HepG2 (cell line): ENCODE results near the gene CELF6. TPM values are rescaled to one million over a fixed set of nuclear protein-coding genes. Genes with fewer than 3 reads are reported as not detected.
A peak's percentile ranks its signal among the peaks of the same experiment; 100 is the strongest.

Experiments
- ASH2L ChIP-seq: fragments of 300-600, 200-600 bp; sonication (generic); IDR thresholded peaks from 2 replicates; pipeline ENCODE4 v1.7.0; 2017; ENCODE audit warnings: low read depth, mild to moderate bottlenecking, moderate library complexity, mixed read lengths, low read length; ENCODE audit not compliant: insufficient read length
- BRD4 ChIP-seq: sonication (generic); formaldehyde crosslinking; IDR thresholded peaks from 2 replicates; pipeline ENCODE4 v1.4.0; 2020; ENCODE audit warnings: missing genetic modification reagents
- CBFB ChIP-seq: sonication (generic); formaldehyde crosslinking; IDR thresholded peaks from 2 replicates; pipeline ENCODE4 v1.4.0; 2020; ENCODE audit warnings: missing genetic modification reagents
- FOSL1 ChIP-seq: sonication (generic); formaldehyde crosslinking; IDR thresholded peaks from 2 replicates; pipeline ENCODE4 v1.9.0; 2021; ENCODE audit warnings: missing genetic modification reagents, borderline replicate concordance
- HMGA1 ChIP-seq: sonication (generic); formaldehyde crosslinking; conservative IDR thresholded peaks from 2 replicates; pipeline ENCODE4 v1.4.0; 2020; ENCODE audit warnings: missing genetic modification reagents
- KAT2B ChIP-seq: fragments of 150-350 bp; IDR thresholded peaks from 2 replicates; pipeline ENCODE4 v1.6.1; 2014; ENCODE audit warnings: low read depth, low read length, borderline replicate concordance
- POGZ ChIP-seq: sonication (generic); formaldehyde crosslinking; IDR thresholded peaks from 2 replicates; pipeline ENCODE4 v1.4.0; 2020; ENCODE audit warnings: mild to moderate bottlenecking, missing genetic modification reagents
- SATB2 ChIP-seq: sonication (generic); formaldehyde crosslinking; IDR thresholded peaks from 2 replicates; pipeline ENCODE4 v1.5.0; 2020; ENCODE audit warnings: missing genetic modification reagents
- STAG1 ChIP-seq: sonication (generic); formaldehyde crosslinking; IDR thresholded peaks from 2 replicates; pipeline ENCODE4 v1.4.0; 2020; ENCODE audit warnings: missing genetic modification reagents
- ZBTB3 ChIP-seq: sonication (generic); formaldehyde crosslinking; IDR thresholded peaks from 2 replicates; pipeline ENCODE4 v1.4.0; 2020; ENCODE audit warnings: low read depth, mild to moderate bottlenecking, moderate library complexity, missing genetic modification reagents, borderline replicate concordance
- ZFX ChIP-seq: sonication (generic); formaldehyde crosslinking; IDR thresholded peaks from 2 replicates; pipeline ENCODE4 v1.4.0; 2020; ENCODE audit warnings: mild to moderate bottlenecking, low read depth, missing genetic modification reagents, moderate library complexity
- ZKSCAN1 ChIP-seq: fragments of 150-350 bp; IDR thresholded peaks from 2 replicates; pipeline ENCODE4 v1.6.1; 2014; ENCODE audit warnings: low read length
- ZKSCAN5 ChIP-seq: sonication (generic); formaldehyde crosslinking; IDR thresholded peaks from 2 replicates; pipeline ENCODE4 v1.5.1; 2020; ENCODE audit warnings: mild to moderate bottlenecking, missing genetic modification reagents
- ZNF207 ChIP-seq: fragments of 450-650 bp; IDR thresholded peaks from 2 replicates; pipeline ENCODE4 v1.6.1; 2016; ENCODE audit warnings: antibody characterized with exemption, borderline replicate concordance
- ZNF225 ChIP-seq: sonication (generic); formaldehyde crosslinking; IDR thresholded peaks from 2 replicates; pipeline ENCODE4 v1.4.0; 2020; ENCODE audit warnings: mild to moderate bottlenecking, missing genetic modification reagents
- ZNF331 ChIP-seq: sonication (generic); formaldehyde crosslinking; IDR thresholded peaks from 2 replicates; pipeline ENCODE4 v1.4.0; 2020; ENCODE audit warnings: missing genetic modification reagents
- ZNF34 ChIP-seq: sonication (generic); formaldehyde crosslinking; IDR thresholded peaks from 2 replicates; pipeline ENCODE4 v1.4.0; 2020; ENCODE audit warnings: mild to moderate bottlenecking, missing genetic modification reagents, borderline replicate concordance
- ZNF431 ChIP-seq: sonication (generic); formaldehyde crosslinking; IDR thresholded peaks from 2 replicates; pipeline ENCODE4 v1.9.0; 2022; ENCODE audit warnings: missing genetic modification reagents, low read depth, mild to moderate bottlenecking, borderline replicate concordance
- polyA plus RNA-seq, 8 experiments: library from polyadenylated mRNA; depleted of rRNA in 3 of 8; stranded (reverse) in 7 of 8; unstranded in 1 of 8; fragments of >200 nt; fragmentation: Illumina TruSeq in 4 of 8; extraction: Trizol in 4 of 8; gene quantifications; 2 replicates each; pipeline versions ENCODE4 v1.2.1 to v1.2.3, GENCODE V29; 2011 to 2016; ENCODE audit warnings: low read depth in 4 of 8, missing spikeins in 1 of 8, mixed read lengths in 1 of 8; ENCODE audit not compliant: insufficient read depth in 1 of 8
- total RNA-seq, 5 experiments: library from RNA; depleted of rRNA; stranded (reverse); fragments of >200 nt; fragmentation: Illumina TruSeq; extraction: Trizol; gene quantifications; 2 replicates each; pipeline ENCODE4 v1.2.3, GENCODE V29; 2016; ENCODE audit warnings: low read depth in 1 of 5
- TF ChIP-seq, protein P1 (sequence below): IDR thresholded peaks from 2 replicates; pipeline ENCODE4 v1.6.1; 2012; ENCODE audit warnings: low read depth, low read length, improper control_type of control experiment
- TF ChIP-seq, protein P2 (sequence below): sonication (generic); formaldehyde crosslinking; IDR thresholded peaks from 2 replicates; pipeline ENCODE4 v1.4.0; 2020; ENCODE audit warnings: missing genetic modification reagents, mild to moderate bottlenecking, borderline replicate concordance
- TF ChIP-seq, protein P3 (sequence below): sonication (generic); formaldehyde crosslinking; IDR thresholded peaks from 2 replicates; pipeline ENCODE4 v1.5.0; 2020; ENCODE audit warnings: mild to moderate bottlenecking, missing genetic modification reagents

CELF6 gene
- total and polyA plus RNA-seq, 2 of the 13 experiments (the other 11 are each of a cell fraction or from before 2014, with no cell fraction given): 0.49 to 0.94 TPM

DNA sequence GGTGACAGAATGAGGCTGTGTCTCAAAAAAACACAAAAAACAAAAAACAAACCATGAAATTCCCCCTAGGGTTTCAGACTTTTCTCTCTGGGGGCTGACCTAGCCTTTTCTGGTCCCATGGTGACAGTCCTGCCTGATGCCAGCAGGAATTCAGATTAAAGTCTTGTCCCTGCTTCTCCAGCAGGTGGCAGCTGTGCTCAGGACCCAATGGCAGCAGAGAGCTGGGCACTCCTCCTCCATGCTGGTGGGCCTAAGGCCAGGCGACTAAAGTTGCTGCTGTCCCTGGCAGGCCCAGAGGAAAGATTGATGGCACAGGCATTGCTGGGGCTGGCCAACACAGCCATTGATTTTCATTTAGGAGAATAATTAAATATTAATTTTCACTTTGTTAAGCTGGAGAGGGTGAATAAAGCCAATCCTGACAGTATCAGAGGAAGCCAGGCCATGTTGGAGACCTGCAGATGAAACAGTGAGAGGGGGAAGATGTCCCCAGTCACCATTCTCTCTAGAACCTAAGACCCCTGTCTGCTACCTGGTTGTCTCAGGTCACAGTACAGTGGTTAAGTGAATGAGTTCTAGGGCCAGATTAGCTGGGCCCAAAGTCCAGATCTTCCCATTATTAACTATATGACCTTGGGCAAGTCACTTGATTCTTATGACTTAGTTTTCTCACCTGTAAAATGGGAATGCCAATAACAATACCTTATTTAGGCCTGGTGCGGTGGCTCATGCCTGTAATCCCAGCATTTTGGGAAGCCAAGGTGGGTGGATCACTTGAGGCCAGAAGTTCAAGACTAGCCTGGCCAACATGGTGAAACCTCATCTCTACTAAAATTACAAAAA lies 7.1 kb downstream of the CELF6 start (continued):
- TF ChIP-seq, protein P1, sequence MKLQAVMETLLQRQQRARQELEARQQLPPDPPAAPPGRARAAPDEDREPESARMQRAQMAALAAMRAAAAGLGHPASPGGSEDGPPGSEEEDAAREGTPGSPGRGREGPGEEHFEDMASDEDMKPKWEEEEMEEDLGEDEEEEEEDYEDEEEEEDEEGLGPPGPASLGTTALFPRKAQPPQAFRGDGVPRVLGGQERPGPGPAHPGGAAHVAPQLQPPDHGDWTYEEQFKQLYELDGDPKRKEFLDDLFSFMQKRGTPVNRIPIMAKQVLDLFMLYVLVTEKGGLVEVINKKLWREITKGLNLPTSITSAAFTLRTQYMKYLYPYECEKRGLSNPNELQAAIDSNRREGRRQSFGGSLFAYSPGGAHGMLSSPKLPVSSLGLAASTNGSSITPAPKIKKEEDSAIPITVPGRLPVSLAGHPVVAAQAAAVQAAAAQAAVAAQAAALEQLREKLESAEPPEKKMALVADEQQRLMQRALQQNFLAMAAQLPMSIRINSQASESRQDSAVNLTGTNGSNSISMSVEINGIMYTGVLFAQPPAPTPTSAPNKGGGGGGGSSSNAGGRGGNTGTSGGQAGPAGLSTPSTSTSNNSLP: peak; percentile 16; the same call in 1 of the 2 replicates
- TF ChIP-seq ZNF331 (CRISPR knock-in tag) (no peak), ZNF207 (no peak), ZKSCAN1 (no peak), ZNF34 (no peak), ZFX (peak; percentile 34; the same call in 1 of the 2 replicates), POGZ (CRISPR knock-in tag) (0 out of 2 replicates have a peak, but pooled peaks have one; percentile 13), ZBTB3 (CRISPR knock-in tag) (no peak), SATB2 (CRISPR knock-in tag) (no peak), STAG1 (peak; percentile 82), FOSL1 (CRISPR knock-in tag) (no peak), ZNF225 (CRISPR knock-in tag) (no peak), ASH2L (no peak), HMGA1 (CRISPR knock-in tag) (no peak), ZKSCAN5 (CRISPR knock-in tag) (no peak), BRD4 (CRISPR knock-in tag) (no peak), KAT2B (no peak), CBFB (no peak), ZNF431 (no peak)
- TF ChIP-seq, protein P2, sequence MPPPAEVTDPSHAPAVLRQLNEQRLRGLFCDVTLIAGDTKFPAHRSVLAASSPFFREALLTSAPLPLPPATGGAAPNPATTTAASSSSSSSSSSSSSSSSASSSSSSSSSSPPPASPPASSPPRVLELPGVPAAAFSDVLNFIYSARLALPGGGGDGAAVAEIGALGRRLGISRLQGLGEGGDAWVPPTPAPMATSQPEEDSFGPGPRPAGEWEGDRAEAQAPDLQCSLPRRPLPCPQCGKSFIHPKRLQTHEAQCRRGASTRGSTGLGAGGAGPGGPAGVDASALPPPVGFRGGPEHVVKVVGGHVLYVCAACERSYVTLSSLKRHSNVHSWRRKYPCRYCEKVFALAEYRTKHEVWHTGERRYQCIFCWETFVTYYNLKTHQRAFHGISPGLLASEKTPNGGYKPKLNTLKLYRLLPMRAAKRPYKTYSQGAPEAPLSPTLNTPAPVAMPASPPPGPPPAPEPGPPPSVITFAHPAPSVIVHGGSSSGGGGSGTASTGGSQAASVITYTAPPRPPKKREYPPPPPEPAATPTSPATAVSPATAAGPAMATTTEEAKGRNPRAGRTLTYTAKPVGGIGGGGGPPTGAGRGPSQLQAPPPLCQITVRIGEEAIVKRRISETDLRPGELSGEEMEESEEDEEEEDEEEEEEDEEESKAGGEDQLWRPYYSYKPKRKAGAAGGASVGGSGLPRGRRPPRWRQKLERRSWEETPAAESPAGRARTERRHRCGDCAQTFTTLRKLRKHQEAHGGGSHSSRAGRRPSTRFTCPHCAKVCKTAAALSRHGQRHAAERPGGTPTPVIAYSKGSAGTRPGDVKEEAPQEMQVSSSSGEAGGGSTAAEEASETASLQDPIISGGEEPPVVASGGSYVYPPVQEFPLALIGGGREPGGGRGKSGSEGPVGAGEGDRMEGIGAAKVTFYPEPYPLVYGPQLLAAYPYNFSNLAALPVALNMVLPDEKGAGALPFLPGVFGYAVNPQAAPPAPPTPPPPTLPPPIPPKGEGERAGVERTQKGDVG: no peak
- TF ChIP-seq, protein P3, sequence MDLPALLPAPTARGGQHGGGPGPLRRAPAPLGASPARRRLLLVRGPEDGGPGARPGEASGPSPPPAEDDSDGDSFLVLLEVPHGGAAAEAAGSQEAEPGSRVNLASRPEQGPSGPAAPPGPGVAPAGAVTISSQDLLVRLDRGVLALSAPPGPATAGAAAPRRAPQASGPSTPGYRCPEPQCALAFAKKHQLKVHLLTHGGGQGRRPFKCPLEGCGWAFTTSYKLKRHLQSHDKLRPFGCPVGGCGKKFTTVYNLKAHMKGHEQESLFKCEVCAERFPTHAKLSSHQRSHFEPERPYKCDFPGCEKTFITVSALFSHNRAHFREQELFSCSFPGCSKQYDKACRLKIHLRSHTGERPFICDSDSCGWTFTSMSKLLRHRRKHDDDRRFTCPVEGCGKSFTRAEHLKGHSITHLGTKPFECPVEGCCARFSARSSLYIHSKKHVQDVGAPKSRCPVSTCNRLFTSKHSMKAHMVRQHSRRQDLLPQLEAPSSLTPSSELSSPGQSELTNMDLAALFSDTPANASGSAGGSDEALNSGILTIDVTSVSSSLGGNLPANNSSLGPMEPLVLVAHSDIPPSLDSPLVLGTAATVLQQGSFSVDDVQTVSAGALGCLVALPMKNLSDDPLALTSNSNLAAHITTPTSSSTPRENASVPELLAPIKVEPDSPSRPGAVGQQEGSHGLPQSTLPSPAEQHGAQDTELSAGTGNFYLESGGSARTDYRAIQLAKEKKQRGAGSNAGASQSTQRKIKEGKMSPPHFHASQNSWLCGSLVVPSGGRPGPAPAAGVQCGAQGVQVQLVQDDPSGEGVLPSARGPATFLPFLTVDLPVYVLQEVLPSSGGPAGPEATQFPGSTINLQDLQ (CRISPR knock-in tag): no peak
